HPDE6-E6E7 (cell line): ENCODE results near the gene BBOX1.

ENCODE experiments used
- DNase-seq: peaks from one replicate; pipeline ENCODE4 v3.0.0; 2011; ENCODE audit warnings: missing footprints; ENCODE audit errors: extremely low spot score

Gene BBOX1

GRCh38 chr11:27025312-27025955 is 15.2 kb upstream of the BBOX1 start:
- DNase-seq = no peak

GRCh38 chr11:27025957-27026733 is 14.5 kb upstream of the BBOX1 start:
- no peak for DNase-seq

- no peak for DNase-seq
Observed at GRCh38 chr11:27028561-27028965, 12.1 kb upstream of the BBOX1 start.

- DNase-seq = no peak
Observed at GRCh38 chr11:27029966-27030365, 10.6 kb upstream of the BBOX1 start.

- DNase-seq = no peak
Observed at GRCh38 chr11:27031754-27032153, 8.9 kb upstream of the BBOX1 start.

GRCh38 chr11:27039873-27040272 is 742 bp upstream of the BBOX1 start:
- DNase-seq = peak; percentile 33

GRCh38 chr11:27041141-27041899 is 705 bp downstream of the BBOX1 start:
- no peak for DNase-seq

GRCh38 chr11:27046956-27047355 is 6.3 kb downstream of the BBOX1 start:
- no peak for DNase-seq

- DNase-seq = no peak
Observed at GRCh38 chr11:27052668-27053067, 12.1 kb downstream of the BBOX1 start.

GRCh38 chr11:27055065-27055682 is 14.6 kb downstream of the BBOX1 start:
- peak; percentile 37 for DNase-seq

GRCh38 chr11:27057091-27057780 is 16.6 kb downstream of the BBOX1 start:
- DNase-seq = no peak

- no peak for DNase-seq
Observed at GRCh38 chr11:27058456-27058855, 17.8 kb downstream of the BBOX1 start.

- no peak for DNase-seq
Observed at GRCh38 chr11:27059431-27059830, 18.8 kb downstream of the BBOX1 start.

- no peak for DNase-seq
Observed at GRCh38 chr11:27060816-27061460, 20.3 kb downstream of the BBOX1 start.

- no peak for DNase-seq
Observed at GRCh38 chr11:27061461-27061821, 20.8 kb downstream of the BBOX1 start.

GRCh38 chr11:27064086-27064485 is 23.5 kb downstream of the BBOX1 start:
- no peak for DNase-seq

- no peak for DNase-seq
Observed at GRCh38 chr11:27075192-27075591, 34.6 kb downstream of the BBOX1 start.

- DNase-seq = no peak
Observed at GRCh38 chr11:27075655-27076054, 35.0 kb downstream of the BBOX1 start.

- DNase-seq = no peak
Observed at GRCh38 chr11:27076121-27076589, 35.5 kb downstream of the BBOX1 start.

GRCh38 chr11:27081056-27081455 is 40.4 kb downstream of the BBOX1 start:
- no peak for DNase-seq

- DNase-seq = no peak
Observed at GRCh38 chr11:27083241-27083640, 42.6 kb downstream of the BBOX1 start.
